CD4-positive, alpha-beta T cell (primary cell): Measurements from ENCODE around the gene GAB1. TPM values are rescaled to one million over a fixed set of nuclear protein-coding genes. Genes with fewer than 3 reads are reported as not detected.

Experiments
- ATAC-seq: fragments of 200-7000 bp; cut with Tn5 transposase; one replicate; pipeline ENCODE4 v1.10.0; 2022; ENCODE audit warnings: mild to moderate bottlenecking; ENCODE audit not compliant: poor library complexity
- CTCF ChIA-PET: fragments of 350-600 bp; sonication (Branson Sonifier 250); formaldehyde crosslinking; loops from one replicate; lab custom pipeline; 2021; ENCODE audit warnings: antibody characterized with exemption, inconsistent platforms; lab: Charles Lee
- POLR2A ChIA-PET: fragments of 350-600 bp; sonication (Branson Sonifier 250); formaldehyde crosslinking; loops from one replicate; lab custom pipeline; 2021; ENCODE audit warnings: antibody characterized with exemption, inconsistent platforms; lab: Charles Lee
- DNase-seq, 14 experiments: peaks; one replicate each; pipeline ENCODE4 v3.0.0-alpha.2; 2013 to 2020; ENCODE audit warnings: mixed read lengths in 2 of 14
- H3K27ac ChIP-seq, 2 donors: one replicate each; pipeline versions ENCODE4 v1.5.1 to v1.7.0; 2013; ENCODE audit warnings: low read length in 2 of 2, low read depth in 1 of 2, mild to moderate bottlenecking in 1 of 2
- H3K27me3 ChIP-seq, 2 experiments: 1 replicate in 1 of 2; 2 replicates in 1 of 2; pipeline versions ENCODE4 v1.6.1 to v1.7.0; 2013; ENCODE audit warnings: low read length in 2 of 2, control low read depth in 1 of 2, mild to moderate bottlenecking in 1 of 2, moderate library complexity in 1 of 2; ENCODE audit not compliant: insufficient read depth in 2 of 2, control insufficient read depth in 1 of 2
- H3K36me3 ChIP-seq: one replicate; pipeline ENCODE4 v1.6.1; 2013; ENCODE audit warnings: low read length, control low read depth; ENCODE audit not compliant: insufficient read depth
- H3K4me1 ChIP-seq: one replicate; pipeline ENCODE4 v1.6.1; 2013; ENCODE audit warnings: low read length, control low read depth; ENCODE audit not compliant: insufficient read depth
- H3K4me3 ChIP-seq: one replicate; pipeline ENCODE4 v1.5.1; 2013; ENCODE audit warnings: mild to moderate bottlenecking, low read length, moderate library complexity
- H3K9me3 ChIP-seq, 2 experiments: 1 replicate in 1 of 2; 2 replicates in 1 of 2; pipeline versions ENCODE4 v1.6.1 to v1.7.0; 2013; ENCODE audit warnings: low read length in 2 of 2, mild to moderate bottlenecking in 2 of 2, control low read depth in 1 of 2, moderate library complexity in 1 of 2; ENCODE audit not compliant: control insufficient read depth in 1 of 2, insufficient read depth in 1 of 2
- H3K27ac Mint-ChIP-seq: one replicate; pipeline ENCODE4 v1.8.0; 2020; ENCODE audit warnings: mixed read lengths
- H3K27me3 Mint-ChIP-seq: one replicate; pipeline ENCODE4 v1.8.0; 2021; ENCODE audit warnings: mixed read lengths
- H3K36me3 Mint-ChIP-seq: one replicate; pipeline ENCODE4 v1.8.0; 2021; ENCODE audit warnings: low read depth, mixed read lengths
- H3K4me1 Mint-ChIP-seq: one replicate; pipeline ENCODE4 v1.8.0; 2021; ENCODE audit warnings: low read depth, mixed read lengths
- H3K4me3 Mint-ChIP-seq: one replicate; pipeline ENCODE4 v1.8.0; 2020; ENCODE audit warnings: mild to moderate bottlenecking, mixed read lengths
- H3K9me3 Mint-ChIP-seq: one replicate; pipeline ENCODE4 v1.8.0; 2020; ENCODE audit warnings: mixed read lengths
- intact Hi-C, 2 experiments: fragments of 100-400 bp; cut with DNase I in 1 of 2; cut with micrococcal nuclease in 1 of 2; formaldehyde crosslinking; loops; one replicate each; pipeline versions ENCODE4 v1.15.1 to v1.9.0; 2023 to 2025; cut with DNase I, micrococcal nuclease
- microRNA-seq: library from miRNA; unstranded; fragments of <30 nt; microRNA quantifications from one replicate; pipeline ENCODE4 v1.2.0, GENCODE V29; 2021; ENCODE audit warnings: borderline microRNAs expressed, borderline replicate concordance
- total RNA-seq, 174 experiments: library from RNA in 2 of 174; stranded (reverse) in 2 of 174; gene quantifications; one replicate each; pipeline ENCODE4 v1.2.3 and lab custom pipeline; 2021 to 2026
- TF ChIP-seq, protein P1 (sequence below): fragments of 200-600 bp; IDR thresholded peaks from one replicate; pipeline ENCODE4 v1.8.0; 2022; ENCODE audit warnings: antibody characterized with exemption, mild to moderate bottlenecking

GAB1 gene
- total RNA-seq, 2 experiments from 2014 or later = 0.27 to 0.64 TPM

DNA sequence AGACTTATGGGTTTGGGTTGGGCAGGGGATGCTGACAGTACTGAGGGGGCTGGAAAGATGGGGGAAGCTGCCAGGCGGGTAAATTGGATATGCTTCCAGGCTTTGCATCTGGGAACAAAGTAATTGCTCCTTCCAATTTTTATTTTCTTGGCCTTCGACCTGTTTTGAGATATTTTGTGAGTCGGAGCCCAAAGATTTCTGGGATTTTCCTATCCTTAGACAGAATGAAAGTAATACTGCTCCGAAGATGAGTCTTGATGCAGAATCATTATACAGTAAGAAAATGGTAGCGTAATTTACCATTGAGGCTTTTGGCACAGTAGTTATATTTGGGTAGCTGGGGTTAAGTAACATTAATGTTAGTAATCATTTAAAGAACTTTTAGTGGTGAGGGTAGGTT lies 178.2 kb downstream of the GAB1 start:
- ATAC-seq = no peak
- Mint-ChIP-seq H3K36me3 (peaks cover 64% of the 10 kb centered on the region), H3K4me3 (peak overlapping the region; percentile 98), H3K27me3 (no peaks in the 10 kb centered on the region), H3K27ac (peak overlapping the region; percentile 99), H3K4me1 (peaks cover 50% of the 10 kb centered on the region), H3K9me3 (no peaks in the 10 kb centered on the region)
- TF ChIP-seq, protein P1, sequence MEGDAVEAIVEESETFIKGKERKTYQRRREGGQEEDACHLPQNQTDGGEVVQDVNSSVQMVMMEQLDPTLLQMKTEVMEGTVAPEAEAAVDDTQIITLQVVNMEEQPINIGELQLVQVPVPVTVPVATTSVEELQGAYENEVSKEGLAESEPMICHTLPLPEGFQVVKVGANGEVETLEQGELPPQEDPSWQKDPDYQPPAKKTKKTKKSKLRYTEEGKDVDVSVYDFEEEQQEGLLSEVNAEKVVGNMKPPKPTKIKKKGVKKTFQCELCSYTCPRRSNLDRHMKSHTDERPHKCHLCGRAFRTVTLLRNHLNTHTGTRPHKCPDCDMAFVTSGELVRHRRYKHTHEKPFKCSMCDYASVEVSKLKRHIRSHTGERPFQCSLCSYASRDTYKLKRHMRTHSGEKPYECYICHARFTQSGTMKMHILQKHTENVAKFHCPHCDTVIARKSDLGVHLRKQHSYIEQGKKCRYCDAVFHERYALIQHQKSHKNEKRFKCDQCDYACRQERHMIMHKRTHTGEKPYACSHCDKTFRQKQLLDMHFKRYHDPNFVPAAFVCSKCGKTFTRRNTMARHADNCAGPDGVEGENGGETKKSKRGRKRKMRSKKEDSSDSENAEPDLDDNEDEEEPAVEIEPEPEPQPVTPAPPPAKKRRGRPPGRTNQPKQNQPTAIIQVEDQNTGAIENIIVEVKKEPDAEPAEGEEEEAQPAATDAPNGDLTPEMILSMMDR = no peak
- POLR2A ChIA-PET = interaction anchor here (1.2 to 2.7 kb wide), 4 partner anchors 11 to 1325 kb away, joined by 3 to 12 read pairs (median 6); no protein-coding TSS in a partner anchor
- Histone ChIP-seq H3K36me3 (peaks cover 25% of the 10 kb centered on the region), H3K9me3 (no peaks in the 10 kb centered on the region), H3K4me3 (peak overlapping the region; percentile 91), H3K27me3 (peaks cover 0 to 3% of the 10 kb centered on the region in 2 experiments), H3K27ac (peak overlapping the region in 1 of 2 donors; percentile 98), H3K4me1 (peaks cover 14% of the 10 kb centered on the region)
- CTCF ChIA-PET = interaction anchor here (2.2 kb wide), 1 partner anchor 44 kb away, joined by 11 read pairs; no protein-coding TSS in a partner anchor
- peak in 1 of 14 experiments; percentile 8 for DNase-seq
- intact Hi-C loops = loop anchor here (5.0 kb wide), 2 partner anchors 42 to 1587 kb away; no protein-coding TSS in a partner anchor

DNA sequence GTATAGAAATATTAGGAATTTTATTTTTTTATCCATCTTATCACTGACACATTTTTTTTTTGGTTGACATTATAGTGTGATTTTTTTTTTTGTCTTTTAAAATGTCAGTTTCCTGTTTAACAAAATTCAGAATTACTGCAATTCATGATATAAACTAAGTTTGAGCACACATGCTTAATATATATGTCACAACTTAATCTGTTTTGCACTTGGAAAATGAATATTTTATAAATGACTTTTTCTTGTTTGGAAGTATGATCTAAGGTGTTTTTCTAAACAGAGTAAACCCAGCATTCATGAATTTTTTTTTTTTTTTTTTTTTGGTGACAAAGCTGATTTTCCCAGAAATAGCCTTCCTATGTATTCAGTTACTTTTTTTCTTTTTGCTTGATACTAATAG lies 179.2 kb downstream of the GAB1 start:
- no peak for ATAC-seq
- no peaks in the 10 kb centered on the region for H3K27me3 Mint-ChIP-seq
- peaks cover 59% of the 10 kb centered on the region for H3K4me1 Mint-ChIP-seq
- no peaks in the 10 kb centered on the region for H3K9me3 ChIP-seq
- peaks cover 33% of the 10 kb centered on the region for H3K36me3 ChIP-seq
- POLR2A ChIA-PET = no interaction called here
- H3K36me3 Mint-ChIP-seq = peaks cover 74% of the 10 kb centered on the region
- peak overlapping the region; percentile 98 for H3K4me3 Mint-ChIP-seq
- TF ChIP-seq, protein P1 = no peak
- H3K27ac ChIP-seq = no peak overlapping the region
- no peaks in the 10 kb centered on the region for H3K9me3 Mint-ChIP-seq
- no peak for DNase-seq
- peak overlapping the region; percentile 91 for H3K4me3 ChIP-seq
- peak overlapping the region; percentile 99 for H3K27ac Mint-ChIP-seq
- H3K4me1 ChIP-seq = peaks cover 14% of the 10 kb centered on the region
- peaks cover 0 to 3% of the 10 kb centered on the region in 2 experiments for H3K27me3 ChIP-seq
- CTCF ChIA-PET = no interaction called here
- intact Hi-C loops = loop anchor here in 1 of 2 experiments (2.0 to 5.0 kb wide), 3 partner anchors 15 to 1586 kb away; no protein-coding TSS in a partner anchor

DNA sequence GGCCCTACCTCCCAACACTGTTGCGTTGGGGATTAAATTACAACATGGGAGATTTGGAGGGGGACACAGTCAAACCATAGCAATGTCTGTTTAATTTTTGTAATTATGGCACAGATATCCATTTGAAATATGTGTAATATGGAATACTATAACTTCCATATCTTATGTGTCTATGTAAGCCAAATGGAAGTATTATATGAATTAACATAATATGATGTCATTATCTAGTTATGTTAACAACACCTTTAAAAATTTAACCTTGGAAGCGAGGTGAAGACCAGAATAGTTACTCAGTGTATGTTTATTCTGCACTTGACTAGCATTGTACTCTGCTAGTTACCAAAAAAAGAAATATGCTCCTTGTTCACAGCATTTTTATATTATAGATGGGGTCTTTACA lies 181.1 kb downstream of the GAB1 start:
- intact Hi-C loops = loop anchor here in 1 of 2 experiments (2.0 to 5.0 kb wide), 3 partner anchors 13 to 1585 kb away; no protein-coding TSS in a partner anchor
- Histone ChIP-seq H3K9me3 (no peaks in the 10 kb centered on the region), H3K36me3 (peaks cover 52% of the 10 kb centered on the region), H3K27me3 (no peaks in the 10 kb centered on the region), H3K4me3 (no peak overlapping the region), H3K27ac (no peak overlapping the region), H3K4me1 (peaks cover 10% of the 10 kb centered on the region)
- Mint-ChIP-seq H3K9me3 (no peaks in the 10 kb centered on the region), H3K36me3 (peaks cover 91% of the 10 kb centered on the region), H3K4me1 (peaks cover 70% of the 10 kb centered on the region), H3K27me3 (no peaks in the 10 kb centered on the region), H3K4me3 (peak overlapping the region; percentile 52), H3K27ac (no peak overlapping the region)
- POLR2A ChIA-PET = no interaction called here
- DNase-seq (no peak), ATAC-seq (no peak)
- CTCF ChIA-PET = no interaction called here
- TF ChIP-seq, protein P1 = no peak

Small RNA genes lying within 50 kb of the gene (microRNA-seq; reads per million reads assigned to microRNA genes)
- gene MIR3139 = not detected

Other genes starting within 250 kb of the GAB1 start
- gene USP38, start 152.0 kb upstream of the GAB1 start, total RNA-seq = 10 to 100 TPM; 34.2 to 35.7 TPM
- gene SMARCA5, start 176.8 kb downstream of the GAB1 start, total RNA-seq = 10 to 100 TPM; 64.2 to 64.4 TPM